PFSK-1 (cell line): ENCODE data around the gene IGFN1. TPM values are rescaled to one million over a fixed set of nuclear protein-coding genes. Genes with fewer than 3 reads are reported as not detected.

Experiments
- FOXP2 ChIP-seq: optimal IDR thresholded peaks from 2 replicates; pipeline ENCODE3; 2011; ENCODE audit warnings: borderline replicate concordance, control low read depth, inconsistent platforms; ENCODE audit not compliant: insufficient read depth; ENCODE audit errors: extremely low read length, extremely low read depth
- POLR2AphosphoS5 ChIP-seq: IDR thresholded peaks from 2 replicates; pipeline ENCODE4 v1.6.1; 2012; ENCODE audit warnings: low read depth, mild to moderate bottlenecking, control low read depth, low read length, moderate library complexity
- REST ChIP-seq, 2 experiments: IDR thresholded peaks; 2 replicates each; pipeline versions ENCODE4 v1.6.1 to v1.8.0; 2011 to 2012; ENCODE audit warnings: low read depth in 2 of 2, low read length in 2 of 2, control low read depth in 1 of 2, inconsistent platforms in 1 of 2, mild to moderate bottlenecking in 1 of 2, moderate library complexity in 1 of 2; ENCODE audit not compliant: insufficient read depth in 1 of 2
- SIN3A ChIP-seq: IDR thresholded peaks from 2 replicates; pipeline ENCODE4 v1.6.1; 2012; ENCODE audit warnings: mild to moderate bottlenecking, low read length, moderate library complexity, borderline replicate concordance; ENCODE audit not compliant: insufficient read depth
- TAF1 ChIP-seq: IDR thresholded peaks from 2 replicates; pipeline ENCODE4 v1.6.1; 2012; ENCODE audit warnings: low read length, control low read depth, borderline replicate concordance; ENCODE audit not compliant: insufficient read depth
- polyA plus RNA-seq: library from polyadenylated mRNA; unstranded; fragments of >200 nt; gene quantifications from one replicate; pipeline ENCODE4 v1.2.1, GENCODE V29; 2012; ENCODE audit warnings: low read depth, missing spikeins; ENCODE audit not compliant: insufficient read length

IGFN1 gene
- polyA plus RNA-seq = 4.4 TPM

GRCh38 chr1:201190624-201191051 is at the start of gene IGFN1:
IGFN1 (plus strand) TSS chr1:201190824; CDS start chr1:201193294, 2,470 bp downstream.
- no peak for TF ChIP-seq SIN3A
- TF ChIP-seq POLR2AphosphoS5 = no peak
- TF ChIP-seq REST (IDR thresholded peaks at IDR 0.05; ENCODE audit: insufficient read depth in 1 of 2, low read depth in 2 of 2, low read length in 2 of 2) = no peak
- TF ChIP-seq TAF1 = no peak
- no peak for TF ChIP-seq FOXP2

- TF ChIP-seq SIN3A (no peak), FOXP2 (no peak), POLR2AphosphoS5 (no peak), REST (IDR thresholded peaks at IDR 0.05; ENCODE audit: insufficient read depth in 1 of 2, low read depth in 2 of 2, low read length in 2 of 2) (no peak), TAF1 (no peak)
Observed at GRCh38 chr1:201140941-201141260, 49.7 kb upstream of the IGFN1 start.

- no peak for TF ChIP-seq SIN3A
- TF ChIP-seq TAF1 = no peak
- TF ChIP-seq POLR2AphosphoS5 = no peak
- TF ChIP-seq FOXP2 = no peak
- TF ChIP-seq REST (IDR thresholded peaks at IDR 0.05; ENCODE audit: insufficient read depth in 1 of 2, low read depth in 2 of 2, low read length in 2 of 2) = no peak
Observed at GRCh38 chr1:201141418-201141817, 49.2 kb upstream of the IGFN1 start.

- TF ChIP-seq POLR2AphosphoS5 (no peak), TAF1 (no peak), FOXP2 (no peak), REST (IDR thresholded peaks at IDR 0.05; ENCODE audit: insufficient read depth in 1 of 2, low read depth in 2 of 2, low read length in 2 of 2) (no peak), SIN3A (no peak)
Observed at GRCh38 chr1:201142011-201142848, 48.4 kb upstream of the IGFN1 start.
